ENCODE data around the gene COBLL1. TPM values are rescaled to one million over a fixed set of nuclear protein-coding genes. Genes with fewer than 3 reads are reported as not detected.
"Not testable (repeated sequence)": the region's sequence is repeated elsewhere in the genome, so short reads cannot be mapped to it uniquely, and the experiment has no call there.

Gene COBLL1
- total and polyA plus RNA-seq, 8 donors: 19.1 to 74.8 (median 22.1) TPM

DNA sequence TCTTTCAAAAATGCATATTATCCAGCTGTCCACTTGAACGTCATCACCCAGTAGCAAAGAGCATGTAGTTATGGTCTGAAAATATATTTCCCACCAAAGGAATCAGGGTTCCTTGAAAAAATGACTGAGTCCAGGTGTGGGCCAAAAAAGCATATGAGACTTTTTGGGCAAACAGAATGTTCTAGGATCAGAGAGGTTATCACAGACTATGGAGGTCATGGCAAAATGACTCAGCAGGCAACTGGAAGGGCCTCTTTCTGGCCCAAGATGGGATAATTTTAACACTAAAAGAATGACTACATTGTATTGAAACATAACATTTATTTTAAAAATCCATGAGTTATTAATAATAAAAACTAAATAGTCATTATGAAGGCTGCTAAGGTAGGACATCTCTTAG, 77.1 kb downstream of the COBLL1 start:
- ATAC-seq: no peak
- Histone ChIP-seq H3K36me3 (no peaks in the 10 kb centered on the region), H3K4me3 (no peak overlapping the region), H3K4me1 (no peaks in the 10 kb centered on the region), H3K27me3 (no peaks in the 10 kb centered on the region), H3K27ac (no peak overlapping the region), H3K9me3 (no peaks in the 10 kb centered on the region)
- TF ChIP-seq, protein P1, sequence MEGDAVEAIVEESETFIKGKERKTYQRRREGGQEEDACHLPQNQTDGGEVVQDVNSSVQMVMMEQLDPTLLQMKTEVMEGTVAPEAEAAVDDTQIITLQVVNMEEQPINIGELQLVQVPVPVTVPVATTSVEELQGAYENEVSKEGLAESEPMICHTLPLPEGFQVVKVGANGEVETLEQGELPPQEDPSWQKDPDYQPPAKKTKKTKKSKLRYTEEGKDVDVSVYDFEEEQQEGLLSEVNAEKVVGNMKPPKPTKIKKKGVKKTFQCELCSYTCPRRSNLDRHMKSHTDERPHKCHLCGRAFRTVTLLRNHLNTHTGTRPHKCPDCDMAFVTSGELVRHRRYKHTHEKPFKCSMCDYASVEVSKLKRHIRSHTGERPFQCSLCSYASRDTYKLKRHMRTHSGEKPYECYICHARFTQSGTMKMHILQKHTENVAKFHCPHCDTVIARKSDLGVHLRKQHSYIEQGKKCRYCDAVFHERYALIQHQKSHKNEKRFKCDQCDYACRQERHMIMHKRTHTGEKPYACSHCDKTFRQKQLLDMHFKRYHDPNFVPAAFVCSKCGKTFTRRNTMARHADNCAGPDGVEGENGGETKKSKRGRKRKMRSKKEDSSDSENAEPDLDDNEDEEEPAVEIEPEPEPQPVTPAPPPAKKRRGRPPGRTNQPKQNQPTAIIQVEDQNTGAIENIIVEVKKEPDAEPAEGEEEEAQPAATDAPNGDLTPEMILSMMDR (IDR thresholded peaks at IDR 0.05): no peak
- DNase-seq: no peak
- intact Hi-C loops (cut with DNase I): no loop called here

DNA sequence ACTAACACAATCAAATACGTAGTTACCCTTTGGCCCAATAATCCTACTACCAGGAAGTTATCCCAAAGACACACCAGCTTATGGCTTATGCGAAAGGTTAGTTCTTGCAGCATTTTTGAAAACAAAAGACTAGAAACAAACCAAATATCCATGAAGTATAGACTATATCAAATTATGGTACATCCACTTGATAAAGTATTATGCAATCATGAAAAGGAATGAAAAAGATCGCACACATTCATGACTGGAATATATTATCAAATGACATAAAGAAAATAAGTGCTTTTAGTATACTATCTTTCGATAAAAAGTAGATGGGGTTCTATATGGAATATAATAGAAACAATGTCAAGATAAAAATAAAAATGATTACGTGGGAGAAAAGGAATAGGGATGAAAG, 78.2 kb downstream of the COBLL1 start:
- TF ChIP-seq, protein P1 (IDR thresholded peaks at IDR 0.05): no peak
- no peak for DNase-seq
- no peak overlapping the region for H3K4me3 ChIP-seq
- no peaks in the 10 kb centered on the region for H3K27me3 ChIP-seq
- H3K9me3 ChIP-seq: no peaks in the 10 kb centered on the region
- H3K36me3 ChIP-seq: no peaks in the 10 kb centered on the region
- H3K27ac ChIP-seq: no peak overlapping the region
- no peak for ATAC-seq
- H3K4me1 ChIP-seq: peaks cover 3 to 4% of the 10 kb centered on the region in 2 donors
- intact Hi-C loops (cut with DNase I): no loop called here

DNA sequence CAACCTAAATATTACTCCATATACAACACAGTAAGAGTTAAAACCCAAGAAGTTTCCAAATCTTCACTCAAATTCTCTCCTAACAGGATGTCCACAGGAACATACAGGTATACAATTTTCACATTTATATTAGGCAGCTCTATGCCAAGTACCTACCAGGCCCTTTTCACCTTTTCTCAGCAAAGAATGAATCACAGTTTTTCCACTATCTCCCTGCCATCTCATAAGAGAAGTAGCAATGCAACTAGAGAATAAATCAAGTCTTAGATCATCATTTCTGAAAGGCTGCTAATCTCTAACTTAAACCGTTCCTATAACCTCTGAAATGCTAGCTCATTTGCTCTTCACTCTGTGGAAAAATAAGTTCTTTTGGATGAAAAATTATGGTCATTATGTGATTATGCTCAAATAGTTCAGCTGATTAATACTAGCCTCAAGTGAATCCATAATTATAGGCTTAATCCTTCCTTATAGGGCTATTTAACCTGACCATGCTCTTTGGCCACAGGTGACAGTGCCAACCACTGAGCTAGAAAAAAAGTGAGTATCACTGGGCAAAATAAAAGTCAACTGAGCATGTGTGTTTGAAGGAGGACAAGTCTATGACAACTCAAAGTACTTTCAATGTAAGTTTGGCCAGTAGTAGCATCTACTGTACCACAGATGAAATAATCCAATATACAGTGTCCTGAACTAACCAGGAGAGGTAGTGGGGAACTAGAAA, 79.7 kb downstream of the COBLL1 start:
- H3K27me3 ChIP-seq: no peaks in the 10 kb centered on the region
- no peak for ATAC-seq
- no peak overlapping the region for H3K4me3 ChIP-seq
- H3K9me3 ChIP-seq: no peaks in the 10 kb centered on the region
- no peak for DNase-seq
- no peak overlapping the region for H3K27ac ChIP-seq
- TF ChIP-seq, protein P1 (IDR thresholded peaks at IDR 0.05): no peak
- intact Hi-C loops (cut with DNase I): no loop called here
- H3K4me1 ChIP-seq: peaks cover 4 to 14% of the 10 kb centered on the region in 2 donors
- H3K36me3 ChIP-seq: no peaks in the 10 kb centered on the region

DNA sequence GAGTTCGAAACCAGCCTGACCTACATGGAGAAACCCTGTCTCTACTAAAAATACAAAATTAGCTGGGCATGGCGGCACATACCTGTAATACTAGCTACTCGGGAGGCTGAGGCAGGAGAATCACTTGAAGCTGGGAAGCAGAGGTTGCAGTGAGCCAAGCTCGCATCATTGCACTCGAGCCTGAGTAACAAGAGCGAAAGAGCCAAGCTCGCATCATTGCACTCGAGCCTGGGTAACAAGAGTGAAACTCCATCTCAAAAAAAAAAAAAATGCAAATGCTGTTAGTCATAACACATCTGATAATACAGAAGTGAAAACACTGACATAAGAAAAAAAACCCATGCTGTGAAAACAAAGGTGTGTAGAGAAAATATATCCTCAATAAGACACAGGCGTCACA, 80.4 kb downstream of the COBLL1 start:
- H3K4me3 ChIP-seq; intact Hi-C loops (cut with DNase I); H3K36me3 ChIP-seq; H3K9me3 ChIP-seq; H3K27me3 ChIP-seq; ATAC-seq; DNase-seq; H3K27ac ChIP-seq: not testable (repeated sequence)
- peaks cover 4 to 14% of the 10 kb centered on the region in 2 donors for H3K4me1 ChIP-seq

DNA sequence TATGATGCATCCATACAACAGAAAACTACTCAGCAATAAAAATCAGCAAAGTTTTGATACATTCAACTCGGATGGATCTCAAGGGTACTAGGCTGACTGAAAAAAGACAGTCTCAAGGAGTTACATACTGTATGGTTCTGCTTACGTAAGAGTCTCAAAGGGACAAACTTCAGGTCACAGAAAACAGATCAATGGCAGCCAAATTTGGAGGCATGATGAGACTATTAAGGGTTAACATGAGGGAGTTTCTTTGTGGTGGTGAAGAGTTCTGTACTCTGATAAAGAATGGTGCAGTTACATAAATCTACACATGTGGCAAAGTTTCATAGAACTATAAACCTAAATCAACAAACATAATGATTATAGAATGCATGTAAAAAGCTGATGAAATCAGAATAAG, 81.4 kb downstream of the COBLL1 start:
- DNase-seq: no peak
- intact Hi-C loops (cut with DNase I): no loop called here
- TF ChIP-seq, protein P1 (IDR thresholded peaks at IDR 0.05): no peak

More for the DNA sequence above, 81.4 kb downstream of the COBLL1 start:
- H3K9me3 ChIP-seq: no peaks in the 10 kb centered on the region
- H3K4me1 ChIP-seq: peaks cover 4 to 14% of the 10 kb centered on the region in 2 donors
- H3K36me3 ChIP-seq: no peaks in the 10 kb centered on the region
- H3K27ac ChIP-seq: no peak overlapping the region
- H3K4me3 ChIP-seq: no peak overlapping the region
- ATAC-seq: no peak
- H3K27me3 ChIP-seq: no peaks in the 10 kb centered on the region
